Esophagus squamous epithelium (tissue), 5 donors: ENCODE data around the gene GRIK4. TPM values are rescaled to one million over a fixed set of nuclear protein-coding genes. Genes with fewer than 3 reads are reported as not detected.

Experiments
- DNase-seq: peaks from one replicate; lab custom pipeline; 2025; lab: John Stamatoyannopoulos, UW
- H3K27ac ChIP-seq, 4 donors: fragments of 200-600 bp; sonication (generic); one replicate each; pipeline ENCODE4 v1.5.1; 2016 to 2019; ENCODE audit warnings: mild to moderate bottlenecking in 1 of 4
- H3K27me3 ChIP-seq, 4 donors: fragments of 200-600 bp; sonication (generic); 1 replicate in 3 of 4; 2 replicates in 1 of 4; pipeline versions ENCODE4 v1.5.1 to v1.6.0; 2017 to 2021; ENCODE audit warnings: antibody characterized with exemption in 1 of 4
- H3K36me3 ChIP-seq, 3 donors: fragments of 200-600 bp; sonication (generic); one replicate each; pipeline ENCODE4 v1.5.1; 2016 to 2019
- H3K4me1 ChIP-seq, 3 donors: fragments of 200-600 bp; sonication (generic); one replicate each; pipeline ENCODE4 v1.5.1; 2017 to 2019
- H3K4me3 ChIP-seq, 4 donors: fragments of 200-600 bp; sonication (generic); 1 replicate in 3 of 4; 2 replicates in 1 of 4; pipeline ENCODE4 v1.5.1; 2016 to 2019; ENCODE audit warnings: mild to moderate bottlenecking in 2 of 4, moderate library complexity in 1 of 4
- H3K9me3 ChIP-seq, 3 donors: fragments of 200-600 bp; sonication (generic); one replicate each; pipeline ENCODE4 v1.5.1; 2016 to 2019
- CTCF ChIP-seq, 6 experiments: fragments of 450-650 bp in 4 of 6; fragments of 200-600 bp in 2 of 6; sonication (generic) in 2 of 6; IDR thresholded peaks; one replicate each; pipeline ENCODE4 v1.5.1; 2016 to 2019; ENCODE audit warnings: antibody characterized with exemption in 6 of 6, mild to moderate bottlenecking in 4 of 6, moderate library complexity in 4 of 6
- POLR2A ChIP-seq, 4 donors: fragments of 450-650 bp; IDR thresholded peaks; one replicate each; pipeline ENCODE4 v1.6.1; 2017; ENCODE audit warnings: antibody characterized with exemption in 4 of 4, mild to moderate bottlenecking in 4 of 4, moderate library complexity in 3 of 4
- WGBS, 2 donors: methylation state at CpG; one replicate each; pipeline ENCODE4 v1.1.5; 2018; 5-methylcytosine and 5-hydroxymethylcytosine counted together
- intact Hi-C: fragments of 100-400 bp; cut with DNase I; formaldehyde crosslinking; loops from one replicate; pipeline ENCODE4 v1.15.0; 2022
- total RNA-seq, 4 donors: library from RNA; depleted of rRNA; stranded (reverse); fragments of >200 nt; gene quantifications; one replicate each; pipeline ENCODE4 v1.1.0, GENCODE V29; 2016
- donor health status: DM: yes; HTN: yes; CAD: no.

GRIK4 gene
- total RNA-seq, 4 donors from 2014 or later = 0.15 to 0.19 TPM; not detected in 2

- no peak for DNase-seq
- H3K27me3 ChIP-seq = peaks cover 0 to 13% (median 0%) of the 10 kb centered on the region in 4 donors
- peak overlapping the region in 3 of 4 donors; percentile 32 to 61 (median 57) for H3K27ac ChIP-seq
- WGBS, 2 donors = 39 to 54% methylated on average over 4 of the region's 4 CpGs
- no peak overlapping the region for H3K4me3 ChIP-seq
- H3K9me3 ChIP-seq = no peaks in the 10 kb centered on the region
- intact Hi-C loops = no loop called here
- TF ChIP-seq CTCF (IDR thresholded peaks at IDR 0.05) (no peak), POLR2A (IDR thresholded peaks at IDR 0.05) (no peak)
- H3K36me3 ChIP-seq = no peaks in the 10 kb centered on the region
- H3K4me1 ChIP-seq = peaks cover 4 to 52% (median 8%) of the 10 kb centered on the region in 3 donors
These were observed 392.6 kb downstream of the GRIK4 start for GRCh38 chr11:120904116-120904515.

- no peak overlapping the region for H3K27ac ChIP-seq
- peaks cover 4 to 69% (median 8%) of the 10 kb centered on the region in 3 donors for H3K4me1 ChIP-seq
- no peaks in the 10 kb centered on the region for H3K36me3 ChIP-seq
- intact Hi-C loops = no loop called here
- H3K4me3 ChIP-seq = no peak overlapping the region
- no peak for DNase-seq
- peaks cover 0 to 13% (median 0%) of the 10 kb centered on the region in 4 donors for H3K27me3 ChIP-seq
- TF ChIP-seq CTCF (IDR thresholded peaks at IDR 0.05) (no peak), POLR2A (IDR thresholded peaks at IDR 0.05) (no peak)
- 82 to 89% methylated on average over 10 of the region's 10 CpGs for WGBS, 2 donors
- no peaks in the 10 kb centered on the region for H3K9me3 ChIP-seq
These were observed 395.2 kb downstream of the GRIK4 start for GRCh38 chr11:120906766-120907165.

GRCh38 chr11:120907971-120908370 lies 396.4 kb downstream of the GRIK4 start:
- 85 to 88% methylated on average over 1 of the region's 1 CpG for WGBS, 2 donors
- Histone ChIP-seq H3K36me3 (no peaks in the 10 kb centered on the region), H3K4me3 (no peak overlapping the region), H3K27me3 (peaks cover 0 to 10% (median 0%) of the 10 kb centered on the region in 4 donors), H3K9me3 (no peaks in the 10 kb centered on the region), H3K4me1 (peaks cover 4 to 80% (median 8%) of the 10 kb centered on the region in 3 donors), H3K27ac (peak overlapping the region in 3 of 4 donors; percentile 21 to 79 (median 50))
- intact Hi-C loops = no loop called here
- no peak for TF ChIP-seq POLR2A (IDR thresholded peaks at IDR 0.05)
- no peak for TF ChIP-seq CTCF (IDR thresholded peaks at IDR 0.05)
- no peak for DNase-seq

- Histone ChIP-seq H3K36me3 (no peaks in the 10 kb centered on the region), H3K4me1 (peaks cover 4 to 73% (median 4%) of the 10 kb centered on the region in 3 donors), H3K4me3 (no peak overlapping the region), H3K27ac (peak overlapping the region in 2 of 4 donors; percentile 28 to 79), H3K9me3 (no peaks in the 10 kb centered on the region), H3K27me3 (peaks cover 0 to 5% (median 0%) of the 10 kb centered on the region in 4 donors)
- WGBS, 2 donors = 54 to 62% methylated on average over 6 to 8 of the region's 9 CpGs
- intact Hi-C loops = no loop called here
- DNase-seq = no peak
- TF ChIP-seq CTCF (IDR thresholded peaks at IDR 0.05) (peak in 1 of 6 experiments; percentile 17), POLR2A (IDR thresholded peaks at IDR 0.05) (no peak)
These were observed 397.1 kb downstream of the GRIK4 start for GRCh38 chr11:120908461-120909181.

- no peak overlapping the region for H3K4me3 ChIP-seq
- TF ChIP-seq POLR2A (IDR thresholded peaks at IDR 0.05) (no peak), CTCF (IDR thresholded peaks at IDR 0.05) (no peak)
- H3K36me3 ChIP-seq = no peaks in the 10 kb centered on the region
- no peaks in the 10 kb centered on the region for H3K9me3 ChIP-seq
- intact Hi-C loops = no loop called here
- peak overlapping the region in 3 of 4 donors; percentile 28 to 79 (median 66) for H3K27ac ChIP-seq
- peaks cover 0 to 11% (median 0%) of the 10 kb centered on the region in 4 donors for H3K27me3 ChIP-seq
- H3K4me1 ChIP-seq = peaks cover 0 to 61% (median 4%) of the 10 kb centered on the region in 3 donors
- 64 to 71% methylated on average over 5 of the region's 5 CpGs for WGBS, 2 donors
- no peak for DNase-seq
These were observed 398.3 kb downstream of the GRIK4 start for GRCh38 chr11:120909676-120910416.
